GM19035 (cell line): Measurements from ENCODE around the gene FGGY.

Source experiments
- ATAC-seq: cut with Tn5 transposase; IDR thresholded peaks from one replicate; pipeline ENCODE4 v1.9.1; 2021; ENCODE audit not compliant: unreplicated experiment

The FGGY gene

DNA sequence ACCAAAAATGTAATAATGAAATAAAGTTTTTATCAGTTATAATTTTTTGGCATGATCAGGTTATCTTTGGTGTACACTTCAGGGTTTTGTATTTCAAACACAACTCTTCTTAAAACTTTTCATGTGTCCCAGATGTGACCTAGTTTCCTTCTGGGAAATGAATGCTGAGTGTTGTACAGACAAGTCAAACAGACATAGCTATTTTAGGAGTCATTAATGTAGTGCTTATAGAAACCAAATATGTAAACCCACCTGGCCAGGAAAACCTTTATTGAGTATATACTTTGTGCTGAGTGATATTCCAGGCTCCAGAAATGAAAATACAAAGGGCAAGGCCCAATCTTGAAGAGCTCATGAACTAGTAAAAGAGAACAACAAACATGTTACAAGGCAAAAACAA is 491.9 kb downstream of the FGGY start:
- no peak for ATAC-seq

DNA sequence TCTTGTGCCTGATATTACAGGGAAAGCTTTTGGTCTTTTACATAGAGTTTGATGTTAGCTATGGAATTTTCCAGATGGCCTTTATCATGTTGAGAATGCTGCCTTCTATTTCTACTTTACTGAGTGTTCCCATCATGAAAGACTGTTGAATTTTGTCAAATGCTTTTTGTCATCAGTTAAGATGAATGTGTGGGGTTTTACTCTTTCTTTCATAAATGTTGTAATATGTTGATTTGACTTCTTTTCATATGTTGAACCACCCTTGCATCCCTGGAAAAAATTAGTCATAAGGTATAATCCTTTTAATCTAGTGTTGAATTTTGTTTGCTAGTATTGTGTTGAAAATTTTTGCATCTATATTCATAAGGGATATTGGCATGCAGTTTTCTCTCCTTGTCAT is 501.7 kb downstream of the FGGY start:
- ATAC-seq: no peak

DNA sequence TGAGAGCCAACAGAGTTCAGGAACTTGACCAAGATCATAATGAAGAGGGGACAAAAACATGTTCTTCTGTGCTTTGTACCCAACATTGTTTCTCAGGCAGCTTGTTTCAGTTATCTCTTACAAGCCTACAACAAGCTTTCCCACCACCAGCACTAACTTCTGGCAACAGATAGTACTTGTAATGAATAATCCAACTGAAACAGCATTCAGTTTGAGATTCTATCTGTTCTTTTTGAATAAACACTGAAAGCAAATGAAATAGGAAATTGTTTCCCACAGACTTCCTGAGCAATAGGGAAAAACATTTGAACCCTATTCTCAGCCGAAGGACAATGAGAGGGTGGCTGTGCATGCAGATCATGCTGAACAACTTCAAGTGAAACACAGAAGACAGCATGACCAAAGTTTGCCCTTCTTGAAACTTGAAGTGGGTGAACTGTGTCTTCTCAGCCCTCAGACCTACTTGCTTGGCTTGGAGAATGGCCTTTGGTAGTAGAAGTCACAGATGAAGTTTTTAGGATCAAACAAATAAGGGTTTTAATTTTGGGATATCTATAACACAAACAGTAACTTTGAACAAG is 506.7 kb downstream of the FGGY start:
- ATAC-seq: no peak

DNA sequence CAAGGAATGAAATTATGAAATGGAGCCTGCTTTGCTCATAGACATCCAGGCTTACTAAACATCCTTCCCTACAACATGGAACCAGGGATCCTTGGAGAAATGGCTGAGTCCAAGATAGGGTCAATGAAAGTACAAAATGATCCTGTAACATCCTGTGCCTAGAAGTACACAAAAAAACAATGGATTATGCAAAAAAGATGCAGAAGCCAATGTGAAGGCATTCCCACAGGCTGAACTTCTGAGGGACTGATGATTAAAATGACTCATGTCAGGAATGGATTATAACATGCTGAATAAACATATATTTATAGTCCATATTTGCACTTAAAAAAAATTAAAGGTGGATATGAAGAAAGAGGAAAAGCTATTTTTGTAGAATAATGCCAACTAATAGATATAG is 507.4 kb downstream of the FGGY start:
- ATAC-seq: no peak

DNA sequence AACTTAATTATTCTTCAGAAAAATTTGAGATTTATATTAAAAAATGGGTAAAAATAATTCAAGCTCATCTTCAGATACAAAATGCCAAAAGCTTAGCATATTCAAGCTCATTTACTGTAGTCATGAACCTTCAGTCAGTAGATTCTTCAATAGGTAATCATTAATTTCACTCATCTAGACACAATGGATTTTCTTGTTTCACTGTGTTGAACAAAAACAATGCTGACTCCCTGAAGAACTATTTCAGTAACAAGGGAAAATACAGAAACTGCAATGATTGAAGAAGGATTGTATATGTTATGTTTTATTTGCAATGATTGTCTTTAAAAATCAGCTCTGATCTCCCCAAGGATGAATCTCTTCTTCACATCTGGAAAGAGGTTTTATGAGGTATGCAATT is 508.7 kb downstream of the FGGY start:
- ATAC-seq: no peak
